Measurements from ENCODE around the gene ELOF1.

DNA sequence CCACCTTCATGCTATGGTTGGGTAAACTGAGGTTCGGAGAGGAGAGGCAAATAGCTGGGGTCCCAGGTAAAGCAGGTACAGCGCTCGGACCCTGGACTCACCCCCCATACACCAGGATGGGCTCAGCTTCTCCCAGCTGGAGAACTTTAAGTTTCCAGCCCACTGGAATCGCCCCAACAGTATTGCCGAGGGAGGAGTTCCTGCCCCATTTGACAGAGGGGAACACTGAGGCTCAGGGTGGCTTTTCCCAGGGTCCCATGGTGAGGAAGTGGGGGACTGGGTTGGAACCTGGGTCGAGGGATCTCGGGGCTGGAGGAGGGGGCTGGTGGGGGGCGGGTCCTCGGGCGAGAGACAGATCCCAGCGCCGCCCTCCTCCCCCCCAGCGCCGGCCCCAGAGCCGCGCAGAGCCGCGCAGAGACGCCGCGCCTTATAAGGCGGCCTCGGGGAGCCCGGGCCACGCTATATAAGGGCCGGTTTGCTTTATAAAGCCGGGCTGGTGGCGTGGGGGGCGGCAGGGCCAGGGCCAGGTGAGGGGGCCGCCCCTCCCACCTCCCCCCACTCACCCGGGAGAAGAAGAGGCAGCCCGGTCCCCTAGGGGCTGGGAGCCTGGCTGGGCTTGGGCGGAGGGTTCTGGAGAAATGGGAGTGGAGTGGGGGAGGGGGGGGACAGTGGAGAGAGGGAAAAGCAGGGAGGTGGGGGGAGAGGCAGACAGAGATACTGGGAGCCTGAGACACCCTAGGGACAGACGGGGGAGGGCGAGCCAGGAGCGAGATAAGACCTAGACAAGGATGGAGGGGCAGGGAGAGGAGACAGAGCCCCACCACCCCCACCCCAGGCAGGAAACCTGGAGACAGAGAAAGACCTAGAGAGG, 19.3 kb downstream of the ELOF1 start:
- TF ChIP-seq, protein P1, sequence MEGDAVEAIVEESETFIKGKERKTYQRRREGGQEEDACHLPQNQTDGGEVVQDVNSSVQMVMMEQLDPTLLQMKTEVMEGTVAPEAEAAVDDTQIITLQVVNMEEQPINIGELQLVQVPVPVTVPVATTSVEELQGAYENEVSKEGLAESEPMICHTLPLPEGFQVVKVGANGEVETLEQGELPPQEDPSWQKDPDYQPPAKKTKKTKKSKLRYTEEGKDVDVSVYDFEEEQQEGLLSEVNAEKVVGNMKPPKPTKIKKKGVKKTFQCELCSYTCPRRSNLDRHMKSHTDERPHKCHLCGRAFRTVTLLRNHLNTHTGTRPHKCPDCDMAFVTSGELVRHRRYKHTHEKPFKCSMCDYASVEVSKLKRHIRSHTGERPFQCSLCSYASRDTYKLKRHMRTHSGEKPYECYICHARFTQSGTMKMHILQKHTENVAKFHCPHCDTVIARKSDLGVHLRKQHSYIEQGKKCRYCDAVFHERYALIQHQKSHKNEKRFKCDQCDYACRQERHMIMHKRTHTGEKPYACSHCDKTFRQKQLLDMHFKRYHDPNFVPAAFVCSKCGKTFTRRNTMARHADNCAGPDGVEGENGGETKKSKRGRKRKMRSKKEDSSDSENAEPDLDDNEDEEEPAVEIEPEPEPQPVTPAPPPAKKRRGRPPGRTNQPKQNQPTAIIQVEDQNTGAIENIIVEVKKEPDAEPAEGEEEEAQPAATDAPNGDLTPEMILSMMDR (IDR thresholded peaks at IDR 0.05; ENCODE audit: low read depth, low read length): no peak
- no peak for TF ChIP-seq MYC (IDR thresholded peaks at IDR 0.05; ENCODE audit: low read depth, low read length)

Measured in NB4 (cell line).